SK-N-SH (cell line): ENCODE measurements around the gene THPO. TPM values are rescaled to one million over a fixed set of nuclear protein-coding genes. Genes with fewer than 3 reads are reported as not detected.

Source experiments
- CTCF ChIA-PET: fragments of 300-600, 350-600 bp; formaldehyde crosslinking; extraction: SDS; loops from one replicate; lab custom pipeline; 2021; lab: Yijun Ruan, JAX
- POLR2A ChIA-PET: fragments of 350-600 bp; sonication (Branson Sonifier 250); formaldehyde crosslinking; extraction: SDS; loops from one replicate; lab custom pipeline; 2020; ENCODE audit warnings: antibody characterized with exemption, inconsistent platforms; lab: Yijun Ruan, JAX
- DNase-seq: peaks from one replicate; pipeline ENCODE4 v3.0.0; 2012
- H2AFZ ChIP-seq: fragments of 200-600 bp; sonication (generic); 2 replicates; pipeline ENCODE4 v1.8.1; 2016; ENCODE audit warnings: antibody characterized with exemption, mild to moderate bottlenecking, low read depth
- H3F3A ChIP-seq: fragments of 200-600 bp; sonication (generic); replicated peaks from 2 replicates; pipeline ENCODE3; 2016; ENCODE audit warnings: antibody characterized with exemption, mild to moderate bottlenecking; ENCODE audit not compliant: insufficient read depth
- H3K27ac ChIP-seq, 2 experiments: fragments of 200-500 bp in 1 of 2; fragments of 200-600 bp in 1 of 2; sonication (Bioruptor generic) in 1 of 2; sonication (generic), shearing (Covaris generic) in 1 of 2; 2 replicates each; pipeline versions ENCODE4 v1.5.1 to v1.6.1; 2014 to 2016; ENCODE audit warnings: low read depth in 2 of 2, inconsistent platforms in 1 of 2, low read length in 1 of 2, mild to moderate bottlenecking in 1 of 2, mixed read lengths in 1 of 2
- H3K27me3 ChIP-seq: fragments of 200-600 bp; sonication (generic), shearing (Covaris generic); 2 replicates; pipeline ENCODE4 v1.6.1; 2016; ENCODE audit warnings: mixed run types; ENCODE audit not compliant: insufficient read depth
- H3K36me3 ChIP-seq, 2 experiments: fragments of 200-500 bp in 1 of 2; fragments of 200-600 bp in 1 of 2; sonication (Bioruptor generic) in 1 of 2; sonication (generic) in 1 of 2; replicated peaks in 1 of 2; 2 replicates each; pipeline versions ENCODE3 to v1.5.1; 2014 to 2016; ENCODE audit warnings: low read length in 1 of 2, mild to moderate bottlenecking in 1 of 2; ENCODE audit not compliant: insufficient read depth in 2 of 2, control insufficient read depth in 1 of 2
- H3K4me1 ChIP-seq, 2 experiments: fragments of 200-500 bp in 1 of 2; fragments of 200-600 bp in 1 of 2; sonication (Bioruptor generic) in 1 of 2; sonication (generic), shearing (Covaris generic) in 1 of 2; 2 replicates each; pipeline versions ENCODE4 v1.5.1 to v1.6.1; 2014 to 2016; ENCODE audit warnings: low read depth in 1 of 2, low read length in 1 of 2, mixed run types in 1 of 2; ENCODE audit not compliant: insufficient read depth in 2 of 2, control insufficient read depth in 1 of 2
- H3K4me2 ChIP-seq: fragments of 200-600 bp; sonication (generic), shearing (Covaris generic); 2 replicates; pipeline ENCODE4 v1.6.1; 2017; ENCODE audit warnings: mixed run types
- H3K4me3 ChIP-seq, 2 experiments: fragments of 200-500 bp in 1 of 2; fragments of 200-600 bp in 1 of 2; sonication (Bioruptor generic) in 1 of 2; sonication (generic), shearing (Covaris generic) in 1 of 2; 2 replicates each; pipeline versions ENCODE4 v1.5.1 to v1.8.1; 2014 to 2016; ENCODE audit warnings: low read depth in 2 of 2, inconsistent platforms in 1 of 2, low read length in 1 of 2, mild to moderate bottlenecking in 1 of 2, mixed read lengths in 1 of 2, moderate library complexity in 1 of 2
- H3K79me2 ChIP-seq: fragments of 200-600 bp; sonication (generic); 2 replicates; pipeline ENCODE4 v1.8.1; 2017; ENCODE audit warnings: mild to moderate bottlenecking; ENCODE audit not compliant: insufficient read depth
- H3K9ac ChIP-seq: fragments of 200-600 bp; sonication (generic); 2 replicates; pipeline ENCODE4 v1.6.1; 2017; ENCODE audit warnings: mixed run types
- H3K9me2 ChIP-seq: fragments of 200-600 bp; sonication (generic); 2 replicates; pipeline ENCODE4 v1.6.1; 2017; ENCODE audit warnings: mixed run types
- H3K9me3 ChIP-seq: fragments of 200-600 bp; sonication (generic); 2 replicates; pipeline ENCODE4 v1.6.1; 2017; ENCODE audit warnings: mixed run types, mild to moderate bottlenecking, moderate library complexity
- H4K20me1 ChIP-seq: fragments of 200-600 bp; sonication (generic); 2 replicates; pipeline ENCODE4 v1.6.1; 2017; ENCODE audit warnings: mild to moderate bottlenecking, mixed run types; ENCODE audit not compliant: insufficient read depth
- CHD2 ChIP-seq: fragments of 150-350 bp; IDR thresholded peaks from 2 replicates; pipeline ENCODE4 v1.6.1; 2018; ENCODE audit warnings: low read length; ENCODE audit not compliant: partially characterized antibody
- EP300 ChIP-seq, 2 experiments: IDR thresholded peaks; 2 replicates each; pipeline versions ENCODE4 v1.4.0 to v1.6.1; 2012; ENCODE audit warnings: borderline replicate concordance in 1 of 2, low read depth in 1 of 2, low read length in 1 of 2
- EZH2phosphoT487 ChIP-seq: fragments of 200-600 bp; sonication (generic); IDR thresholded peaks from 2 replicates; pipeline ENCODE4 v1.6.1; 2017; ENCODE audit warnings: low read depth, mixed run types, mild to moderate bottlenecking, antibody characterized with exemption, moderate library complexity, borderline replicate concordance
- FOSL2 ChIP-seq: IDR thresholded peaks from 2 replicates; pipeline ENCODE4 v1.4.0; 2012; ENCODE audit warnings: low read depth, mild to moderate bottlenecking, moderate library complexity, borderline replicate concordance
- GABPA ChIP-seq: IDR thresholded peaks from 2 replicates; pipeline ENCODE4 v1.4.0; 2012; ENCODE audit warnings: low read depth, mild to moderate bottlenecking
- JUND ChIP-seq: IDR thresholded peaks from 2 replicates; pipeline ENCODE4 v1.4.0; 2012
- NFIC ChIP-seq: IDR thresholded peaks from 2 replicates; pipeline ENCODE4 v1.4.0; 2012; ENCODE audit warnings: borderline replicate concordance
- NRF1 ChIP-seq: IDR thresholded peaks from 2 replicates; pipeline ENCODE4 v1.6.1; 2012; ENCODE audit warnings: low read depth, mild to moderate bottlenecking, low read length
- RCOR1 ChIP-seq: fragments of 150-350 bp; IDR thresholded peaks from 2 replicates; pipeline ENCODE4 v1.6.1; 2017; ENCODE audit warnings: antibody characterized with exemption, low read length
- RXRA ChIP-seq: IDR thresholded peaks from 2 replicates; pipeline ENCODE4 v1.4.0; 2012; ENCODE audit warnings: low read depth, mild to moderate bottlenecking, borderline replicate concordance
- SIN3A ChIP-seq: IDR thresholded peaks from 2 replicates; pipeline ENCODE4 v1.6.1; 2012; ENCODE audit warnings: low read depth, mild to moderate bottlenecking, low read length, moderate library complexity, borderline replicate concordance
- TEAD4 ChIP-seq: IDR thresholded peaks from 2 replicates; pipeline ENCODE4 v1.4.0; 2012; ENCODE audit warnings: mild to moderate bottlenecking, borderline replicate concordance; ENCODE audit not compliant: insufficient read depth
- USF1 ChIP-seq: IDR thresholded peaks from 2 replicates; pipeline ENCODE4 v1.4.0; 2012; ENCODE audit warnings: low read depth, borderline replicate concordance
- WGBS: methylation state at CpG from one replicate; pipeline ENCODE4 v1.1.6; 2017; ENCODE audit warnings: low lambda C conversion rate; 5-methylcytosine and 5-hydroxymethylcytosine counted together
- polyA plus RNA-seq, 3 experiments: library from polyadenylated mRNA; depleted of rRNA; stranded (reverse); fragments of >200 nt; gene quantifications; 2 replicates each; pipeline ENCODE4 v1.2.3, GENCODE V29; 2012
- TF ChIP-seq, protein P1 (sequence below): fragments of 200-600 bp; sonication (generic); IDR thresholded peaks from 2 replicates; pipeline ENCODE4 v1.6.1; 2017; ENCODE audit warnings: antibody characterized with exemption, mild to moderate bottlenecking, moderate library complexity
- TF ChIP-seq, protein P2 (sequence below): IDR thresholded peaks from 2 replicates; pipeline ENCODE4 v1.4.0; 2012; ENCODE audit warnings: low read depth
- TF ChIP-seq, protein P3 (sequence below): fragments of 150-350 bp; IDR thresholded peaks from 2 replicates; pipeline ENCODE4 v1.6.1; 2017; ENCODE audit warnings: antibody characterized with exemption, low read length, low read depth, borderline replicate concordance

THPO gene
- polyA plus RNA-seq, 1 of the 3 experiments (the other 2 are of a cell fraction), result 0.07 TPM

- H3K79me2 ChIP-seq, result no peaks in the 10 kb centered on the region
- peaks cover 7% of the 10 kb centered on the region; the same call in 1 of the 2 replicates for H3K27me3 ChIP-seq
- peak overlapping the region; percentile 32; the same call in 1 of the 2 replicates for H2AFZ ChIP-seq
- H3K9ac ChIP-seq, result no peak overlapping the region
- no peaks in the 10 kb centered on the region for H3K9me3 ChIP-seq
- peaks cover 4% of the 10 kb centered on the region for H3F3A ChIP-seq
- no peaks in the 10 kb centered on the region for H4K20me1 ChIP-seq
- TF ChIP-seq SIN3A (no peak), USF1 (no peak), FOSL2 (no peak), JUND (no peak), EP300 (IDR thresholded peaks at IDR 0.05; ENCODE audit: borderline replicate concordance in 1 of 2, low read depth in 1 of 2, low read length in 1 of 2) (no peak), TEAD4 (no peak), EZH2phosphoT487 (no peak), RXRA (no peak), CHD2 (no peak), GABPA (no peak), NFIC (no peak), NRF1 (no peak), RCOR1 (no peak)
- TF ChIP-seq, protein P1, sequence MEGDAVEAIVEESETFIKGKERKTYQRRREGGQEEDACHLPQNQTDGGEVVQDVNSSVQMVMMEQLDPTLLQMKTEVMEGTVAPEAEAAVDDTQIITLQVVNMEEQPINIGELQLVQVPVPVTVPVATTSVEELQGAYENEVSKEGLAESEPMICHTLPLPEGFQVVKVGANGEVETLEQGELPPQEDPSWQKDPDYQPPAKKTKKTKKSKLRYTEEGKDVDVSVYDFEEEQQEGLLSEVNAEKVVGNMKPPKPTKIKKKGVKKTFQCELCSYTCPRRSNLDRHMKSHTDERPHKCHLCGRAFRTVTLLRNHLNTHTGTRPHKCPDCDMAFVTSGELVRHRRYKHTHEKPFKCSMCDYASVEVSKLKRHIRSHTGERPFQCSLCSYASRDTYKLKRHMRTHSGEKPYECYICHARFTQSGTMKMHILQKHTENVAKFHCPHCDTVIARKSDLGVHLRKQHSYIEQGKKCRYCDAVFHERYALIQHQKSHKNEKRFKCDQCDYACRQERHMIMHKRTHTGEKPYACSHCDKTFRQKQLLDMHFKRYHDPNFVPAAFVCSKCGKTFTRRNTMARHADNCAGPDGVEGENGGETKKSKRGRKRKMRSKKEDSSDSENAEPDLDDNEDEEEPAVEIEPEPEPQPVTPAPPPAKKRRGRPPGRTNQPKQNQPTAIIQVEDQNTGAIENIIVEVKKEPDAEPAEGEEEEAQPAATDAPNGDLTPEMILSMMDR, result no peak
- TF ChIP-seq, protein P2, sequence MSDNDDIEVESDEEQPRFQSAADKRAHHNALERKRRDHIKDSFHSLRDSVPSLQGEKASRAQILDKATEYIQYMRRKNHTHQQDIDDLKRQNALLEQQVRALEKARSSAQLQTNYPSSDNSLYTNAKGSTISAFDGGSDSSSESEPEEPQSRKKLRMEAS, result no peak
- TF ChIP-seq, protein P3, sequence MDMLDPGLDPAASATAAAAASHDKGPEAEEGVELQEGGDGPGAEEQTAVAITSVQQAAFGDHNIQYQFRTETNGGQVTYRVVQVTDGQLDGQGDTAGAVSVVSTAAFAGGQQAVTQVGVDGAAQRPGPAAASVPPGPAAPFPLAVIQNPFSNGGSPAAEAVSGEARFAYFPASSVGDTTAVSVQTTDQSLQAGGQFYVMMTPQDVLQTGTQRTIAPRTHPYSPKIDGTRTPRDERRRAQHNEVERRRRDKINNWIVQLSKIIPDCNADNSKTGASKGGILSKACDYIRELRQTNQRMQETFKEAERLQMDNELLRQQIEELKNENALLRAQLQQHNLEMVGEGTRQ, result no peak
- TF ChIP-seq, all 33 proteins: peak for 0
- no peak for DNase-seq
- Histone ChIP-seq H3K4me3 (peak overlapping the region; percentile 48 to 53), H3K4me1 (peaks cover 0 to 12% of the 10 kb centered on the region in 2 experiments; a peak in 1 of 4 replicates), H3K27ac (no peak overlapping the region), H3K9me2 (no peaks in the 10 kb centered on the region), H3K36me3 (no peaks in the 10 kb centered on the region), H3K4me2 (peak overlapping the region; percentile 71; the same call in 1 of the 2 replicates)
- POLR2A ChIA-PET, result interaction anchor here (0.6 kb wide), 1 partner anchor 17 kb away, joined by 3 read pairs; no protein-coding TSS in a partner anchor
- CTCF ChIA-PET, result interaction anchor here (1.3 to 3.4 kb wide), 6 partner anchors 8 to 162 kb away, joined by 3 to 26 read pairs (median 8); no protein-coding TSS in a partner anchor
- WGBS, result 28% methylated on average over 17 of the region's 42 CpGs
These were observed 2.7 kb upstream of the THPO start for GRCh38 chr3:184380627-184381260.
